ENCODE measurements around the gene RIMBP2.

DNA sequence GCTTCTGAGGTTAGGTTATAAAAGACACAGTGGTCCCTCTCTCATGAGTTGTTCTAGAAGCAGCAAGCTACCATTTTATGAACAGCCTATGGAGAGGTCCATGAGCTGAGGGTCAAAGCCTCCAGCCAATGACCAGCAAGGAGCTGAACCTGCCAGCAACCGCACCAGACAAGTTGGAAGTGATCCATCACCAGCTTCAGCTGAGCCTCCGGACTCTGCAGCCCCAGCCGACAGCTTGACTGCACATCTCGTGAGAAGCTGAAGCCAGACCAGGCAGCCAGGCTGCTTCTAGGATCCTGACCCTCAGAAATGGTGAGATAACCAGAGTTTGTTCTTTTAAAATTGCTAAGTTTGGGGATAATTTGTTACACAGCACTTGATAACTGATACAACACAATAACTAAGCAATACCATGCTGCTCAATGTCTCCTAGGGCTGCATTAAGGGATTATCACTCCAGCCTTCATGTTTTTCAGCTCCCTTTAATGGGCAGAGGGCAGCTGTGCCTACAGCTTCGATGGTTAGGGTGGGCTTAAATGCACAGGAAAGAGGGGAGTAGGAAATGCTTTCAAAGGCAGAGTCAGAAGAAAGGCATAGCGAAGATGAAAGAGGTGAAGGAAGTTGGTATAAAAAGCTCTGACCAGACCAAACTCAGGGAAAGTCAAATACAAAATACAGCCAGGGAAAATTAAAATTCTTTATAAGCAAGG lies 149.5 kb downstream of the RIMBP2 start:
- TF ChIP-seq CTCF (conservative IDR thresholded peaks at IDR 0.05; ENCODE audit: low read depth, low read length) (no peak), EZH2 (IDR thresholded peaks at IDR 0.05; ENCODE audit: borderline replicate concordance, low read depth, low read length, poor library complexity, severe bottlenecking) (no peak)
